ENCODE data around the gene CLCA2. TPM values are rescaled to one million over a fixed set of nuclear protein-coding genes. Genes with fewer than 3 reads are reported as not detected.

The CLCA2 gene
- total RNA-seq, 4 donors from 2014 or later = 49.3 to 147 (median 112) TPM

- Histone ChIP-seq H3K4me3 (no peak overlapping the region), H3K27ac (no peak overlapping the region), H3K36me3 (peaks cover 10% of the 10 kb centered on the region), H3K4me1 (no peaks in the 10 kb centered on the region), H3K9me3 (no peaks in the 10 kb centered on the region), H3K27me3 (no peaks in the 10 kb centered on the region)
- 62% methylated on average over 1 of the region's 1 CpG for WGBS
- TF ChIP-seq POLR2A (IDR thresholded peaks at IDR 0.05) (no peak), EP300 (IDR thresholded peaks at IDR 0.05) (no peak), CTCF (IDR thresholded peaks at IDR 0.05) (no peak), POLR2AphosphoS5 (IDR thresholded peaks at IDR 0.05) (no peak)
- DNase-seq (ENCODE audit: low spot score in 2 of 2) = no peak
These were observed 24.7 kb downstream of the CLCA2 start for GRCh38 chr1:86448670-86449069.

- Histone ChIP-seq H3K27me3 (no peaks in the 10 kb centered on the region), H3K9me3 (no peaks in the 10 kb centered on the region), H3K27ac (no peak overlapping the region), H3K4me3 (no peak overlapping the region), H3K4me1 (no peaks in the 10 kb centered on the region), H3K36me3 (peaks cover 10% of the 10 kb centered on the region)
- TF ChIP-seq POLR2AphosphoS5 (IDR thresholded peaks at IDR 0.05) (no peak), EP300 (IDR thresholded peaks at IDR 0.05) (no peak), POLR2A (IDR thresholded peaks at IDR 0.05) (no peak), CTCF (IDR thresholded peaks at IDR 0.05) (no peak)
- no peak for DNase-seq (ENCODE audit: low spot score in 2 of 2)
- 95% methylated on average over 1 of the region's 1 CpG for WGBS
These were observed 25.1 kb downstream of the CLCA2 start for GRCh38 chr1:86449103-86449502.

- 62% methylated on average over 3 of the region's 3 CpGs for WGBS
- DNase-seq (ENCODE audit: low spot score in 2 of 2) = no peak
- Histone ChIP-seq H3K27ac (no peak overlapping the region), H3K27me3 (no peaks in the 10 kb centered on the region), H3K9me3 (no peaks in the 10 kb centered on the region), H3K4me3 (no peak overlapping the region), H3K36me3 (peaks cover 10% of the 10 kb centered on the region), H3K4me1 (no peaks in the 10 kb centered on the region)
- TF ChIP-seq POLR2A (IDR thresholded peaks at IDR 0.05) (no peak), POLR2AphosphoS5 (IDR thresholded peaks at IDR 0.05) (no peak), EP300 (IDR thresholded peaks at IDR 0.05) (no peak), CTCF (IDR thresholded peaks at IDR 0.05) (no peak)
These were observed 26.9 kb downstream of the CLCA2 start for GRCh38 chr1:86450847-86451246.

GRCh38 chr1:86453664-86454063, 29.7 kb downstream of the CLCA2 start:
- no peak overlapping the region for H3K27ac ChIP-seq
- DNase-seq (ENCODE audit: low spot score in 2 of 2) = no peak
- TF ChIP-seq CTCF (IDR thresholded peaks at IDR 0.05) = no peak
- TF ChIP-seq POLR2AphosphoS5 (IDR thresholded peaks at IDR 0.05) = no peak
- TF ChIP-seq EP300 (IDR thresholded peaks at IDR 0.05) = no peak
- TF ChIP-seq POLR2A (IDR thresholded peaks at IDR 0.05) = no peak
- H3K9me3 ChIP-seq = no peaks in the 10 kb centered on the region
- H3K36me3 ChIP-seq = no peaks in the 10 kb centered on the region
- no peak overlapping the region for H3K4me3 ChIP-seq
- H3K27me3 ChIP-seq = no peaks in the 10 kb centered on the region
- no peaks in the 10 kb centered on the region for H3K4me1 ChIP-seq
- 96% methylated on average over 3 of the region's 3 CpGs for WGBS

GRCh38 chr1:86455073-86455472, 31.1 kb downstream of the CLCA2 start:
- Histone ChIP-seq H3K27ac (no peak overlapping the region), H3K4me1 (no peaks in the 10 kb centered on the region), H3K27me3 (no peaks in the 10 kb centered on the region), H3K4me3 (no peak overlapping the region), H3K36me3 (no peaks in the 10 kb centered on the region), H3K9me3 (no peaks in the 10 kb centered on the region)
- DNase-seq (ENCODE audit: low spot score in 2 of 2) = no peak
- no peak for TF ChIP-seq POLR2A (IDR thresholded peaks at IDR 0.05)
- TF ChIP-seq EP300 (IDR thresholded peaks at IDR 0.05) = no peak
- no peak for TF ChIP-seq POLR2AphosphoS5 (IDR thresholded peaks at IDR 0.05)
- no peak for TF ChIP-seq CTCF (IDR thresholded peaks at IDR 0.05)
- WGBS = 66% methylated on average over 5 of the region's 5 CpGs

Data from suprapubic skin (tissue), 4 donors.